PC-9 (cell line): ENCODE measurements around the gene KRTAP7-1.
A peak's percentile ranks its signal among the peaks of the same experiment; 100 is the strongest.

Experiments
- EZH2 ChIP-seq: fragments of 200-600 bp; sonication (generic); IDR thresholded peaks from 2 replicates; pipeline ENCODE4 v1.8.0; 2017; ENCODE audit warnings: antibody characterized with exemption, low read depth
- TF ChIP-seq, protein P1 (sequence below): fragments of 200-600 bp; sonication (generic); conservative IDR thresholded peaks from 2 replicates; pipeline ENCODE4 v1.6.1; 2017; ENCODE audit warnings: mixed run types, antibody characterized with exemption, mild to moderate bottlenecking, moderate library complexity

- TF ChIP-seq, protein P1, sequence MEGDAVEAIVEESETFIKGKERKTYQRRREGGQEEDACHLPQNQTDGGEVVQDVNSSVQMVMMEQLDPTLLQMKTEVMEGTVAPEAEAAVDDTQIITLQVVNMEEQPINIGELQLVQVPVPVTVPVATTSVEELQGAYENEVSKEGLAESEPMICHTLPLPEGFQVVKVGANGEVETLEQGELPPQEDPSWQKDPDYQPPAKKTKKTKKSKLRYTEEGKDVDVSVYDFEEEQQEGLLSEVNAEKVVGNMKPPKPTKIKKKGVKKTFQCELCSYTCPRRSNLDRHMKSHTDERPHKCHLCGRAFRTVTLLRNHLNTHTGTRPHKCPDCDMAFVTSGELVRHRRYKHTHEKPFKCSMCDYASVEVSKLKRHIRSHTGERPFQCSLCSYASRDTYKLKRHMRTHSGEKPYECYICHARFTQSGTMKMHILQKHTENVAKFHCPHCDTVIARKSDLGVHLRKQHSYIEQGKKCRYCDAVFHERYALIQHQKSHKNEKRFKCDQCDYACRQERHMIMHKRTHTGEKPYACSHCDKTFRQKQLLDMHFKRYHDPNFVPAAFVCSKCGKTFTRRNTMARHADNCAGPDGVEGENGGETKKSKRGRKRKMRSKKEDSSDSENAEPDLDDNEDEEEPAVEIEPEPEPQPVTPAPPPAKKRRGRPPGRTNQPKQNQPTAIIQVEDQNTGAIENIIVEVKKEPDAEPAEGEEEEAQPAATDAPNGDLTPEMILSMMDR, result peak; percentile 66
- no peak for TF ChIP-seq EZH2
These were observed 1.7 kb upstream of the KRTAP7-1 start for GRCh38 chr21:30831194-30831765.
